GM18870 (cell line): Measurements from ENCODE around the gene UNC5A.

Experiments used
- ATAC-seq: cut with Tn5 transposase; IDR thresholded peaks from one replicate; pipeline ENCODE4 v1.9.1; 2021; ENCODE audit warnings: moderate library complexity; ENCODE audit not compliant: unreplicated experiment

The UNC5A gene

DNA sequence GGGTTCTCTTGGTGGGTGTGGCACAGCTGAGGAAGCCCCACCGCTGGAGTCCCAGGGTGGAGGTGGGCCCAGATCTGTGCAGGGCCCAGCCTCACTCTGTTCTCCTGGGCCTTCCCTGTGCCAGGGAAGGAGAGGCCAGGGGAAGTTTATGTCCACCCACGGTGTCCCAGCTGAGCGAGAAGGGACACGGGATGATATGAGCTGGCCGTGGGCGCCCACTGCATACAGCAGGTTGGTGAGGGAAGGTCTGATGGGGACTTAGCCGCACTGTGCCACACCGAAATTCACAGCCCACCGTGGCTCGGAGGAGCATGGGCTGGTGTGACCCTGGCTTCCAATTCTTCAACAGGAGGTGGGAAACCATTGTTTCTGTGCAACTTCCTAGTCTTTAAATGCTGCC lies 33.9 kb downstream of the UNC5A start:
- no peak for ATAC-seq

DNA sequence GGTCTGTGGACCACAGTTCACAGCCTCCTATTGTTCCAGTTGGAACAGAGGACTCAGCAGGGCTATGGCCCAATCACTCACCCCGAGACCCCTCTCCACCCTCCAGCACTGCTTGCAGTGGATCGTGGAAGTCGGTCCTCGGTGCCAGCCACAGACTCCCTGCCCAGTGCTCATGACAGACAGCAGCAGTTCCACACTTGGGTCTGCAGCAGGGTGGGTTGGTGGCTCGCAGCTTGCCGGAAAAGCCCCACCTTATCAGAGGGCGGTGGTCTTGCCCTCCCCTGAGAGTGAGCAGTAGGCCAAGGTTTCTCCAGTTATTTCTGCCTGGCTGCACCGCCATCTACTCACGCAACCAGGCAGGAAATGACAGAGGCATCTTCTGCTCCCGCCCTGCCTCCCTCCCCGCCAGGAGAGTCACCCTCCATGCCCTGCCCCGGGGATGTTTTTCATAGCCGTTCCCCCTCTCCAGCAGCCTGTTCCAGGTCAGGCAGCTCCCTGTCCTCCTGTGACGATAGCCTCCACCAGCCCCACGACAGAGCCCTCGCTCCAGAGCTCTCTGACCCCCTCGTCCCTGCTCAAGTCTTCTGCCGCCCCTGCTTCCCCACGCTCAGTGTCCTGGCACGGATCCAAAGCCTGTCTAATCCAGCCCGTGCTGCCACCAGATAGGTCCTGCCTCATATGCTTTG lies 34.5 kb downstream of the UNC5A start:
- ATAC-seq = no peak

DNA sequence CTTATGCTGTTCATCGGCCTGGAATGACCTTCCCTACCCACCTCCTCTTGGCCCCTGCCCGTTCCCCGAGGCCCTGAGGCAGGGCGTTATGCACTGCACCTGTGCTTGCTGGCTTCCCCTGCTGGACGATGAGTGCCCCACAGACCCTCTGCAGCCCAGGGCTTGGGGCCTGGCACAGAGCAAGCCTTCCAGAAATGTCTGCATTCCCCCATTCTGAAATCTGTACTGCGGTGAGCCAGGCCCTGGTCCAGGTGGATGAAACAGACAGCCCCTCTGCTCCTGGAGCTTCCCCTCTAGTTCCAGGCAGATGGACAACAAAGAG lies 35.0 kb downstream of the UNC5A start:
- ATAC-seq = no peak

DNA sequence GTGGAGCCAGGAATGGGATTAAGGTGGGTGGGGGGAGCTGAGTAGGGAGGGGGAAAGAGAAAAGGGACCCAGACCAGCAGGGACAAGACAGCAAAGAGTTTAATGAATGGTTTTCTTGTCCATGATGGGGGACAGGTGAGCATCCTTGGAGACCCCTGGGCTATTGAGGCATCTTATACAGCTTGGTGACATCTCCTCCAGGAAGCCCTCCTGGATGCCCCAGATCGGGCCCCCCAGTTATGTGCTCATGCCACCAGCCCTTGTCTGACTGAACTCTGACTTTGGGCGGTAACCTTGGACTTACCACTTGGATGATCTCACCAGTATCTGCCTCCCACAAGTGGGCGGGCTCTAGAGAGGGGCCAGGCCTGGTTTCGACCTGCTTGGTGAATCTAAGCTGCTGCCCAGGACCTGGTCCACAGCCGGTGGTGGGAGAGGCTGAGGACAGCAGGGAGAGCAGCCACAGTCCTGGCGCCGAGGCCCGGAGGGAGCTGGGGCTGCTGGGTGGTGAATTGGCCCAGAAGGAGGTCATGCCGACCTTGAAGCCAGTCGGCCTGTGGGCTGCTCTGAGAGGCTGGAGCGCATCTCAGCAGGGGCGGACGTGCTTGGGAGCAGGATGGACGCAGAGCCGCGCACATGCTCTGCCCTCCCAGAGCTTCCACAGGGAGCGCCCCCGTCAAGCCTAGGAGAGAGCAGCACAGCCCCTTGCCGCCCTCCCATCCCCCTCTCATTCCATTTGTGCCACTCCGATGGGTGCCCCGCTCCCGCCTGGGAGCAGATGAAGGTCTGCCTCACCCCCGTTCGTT lies 36.2 kb downstream of the UNC5A start:
- ATAC-seq = no peak

DNA sequence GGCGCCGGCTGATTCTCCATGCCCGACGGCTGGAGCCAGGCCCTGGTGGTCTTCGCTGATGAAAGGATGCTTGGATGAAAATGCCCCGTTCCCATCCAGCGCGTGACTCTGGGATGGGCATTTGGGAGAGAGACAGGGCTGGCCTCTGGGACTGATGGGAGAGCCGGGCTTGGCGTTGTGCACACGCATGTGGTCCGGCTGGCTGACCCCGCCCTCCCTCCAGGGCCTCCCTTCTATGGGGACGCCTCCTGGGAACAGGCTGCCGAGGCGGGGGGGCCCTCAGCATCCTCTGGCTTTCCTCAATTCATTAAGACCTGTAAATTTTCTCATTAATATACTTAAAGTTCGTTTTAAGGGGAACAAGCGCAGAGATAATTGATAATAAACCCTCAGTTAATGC lies 36.8 kb downstream of the UNC5A start:
- ATAC-seq = no peak

DNA sequence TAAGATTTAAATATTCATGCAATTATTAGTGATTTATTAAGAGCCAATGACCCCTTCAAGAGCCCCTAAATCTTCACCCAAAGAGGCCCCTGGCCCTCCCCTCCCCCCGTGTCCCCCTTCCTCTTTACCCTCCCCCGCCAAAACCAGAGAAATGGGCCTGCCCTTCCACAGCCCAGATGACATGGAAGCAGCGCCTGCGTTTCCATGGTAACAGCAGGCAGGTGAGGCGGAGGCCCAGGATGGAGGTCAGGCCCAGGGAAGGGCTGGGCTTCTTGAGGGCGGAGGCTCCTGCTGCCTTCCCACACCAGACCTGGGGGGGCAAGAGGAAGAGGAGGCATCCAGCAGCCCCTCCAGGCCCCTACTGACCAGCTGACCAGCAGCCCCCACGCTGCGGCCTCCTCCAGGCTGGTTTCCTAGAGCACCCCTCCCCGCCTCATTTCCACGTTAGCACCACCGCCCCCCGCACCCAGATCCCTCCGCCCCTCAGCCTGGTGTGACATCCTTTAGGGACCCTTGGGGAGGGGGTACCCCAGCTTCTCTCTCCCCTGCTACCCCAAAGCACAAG lies 37.4 kb downstream of the UNC5A start:
- ATAC-seq = no peak

DNA sequence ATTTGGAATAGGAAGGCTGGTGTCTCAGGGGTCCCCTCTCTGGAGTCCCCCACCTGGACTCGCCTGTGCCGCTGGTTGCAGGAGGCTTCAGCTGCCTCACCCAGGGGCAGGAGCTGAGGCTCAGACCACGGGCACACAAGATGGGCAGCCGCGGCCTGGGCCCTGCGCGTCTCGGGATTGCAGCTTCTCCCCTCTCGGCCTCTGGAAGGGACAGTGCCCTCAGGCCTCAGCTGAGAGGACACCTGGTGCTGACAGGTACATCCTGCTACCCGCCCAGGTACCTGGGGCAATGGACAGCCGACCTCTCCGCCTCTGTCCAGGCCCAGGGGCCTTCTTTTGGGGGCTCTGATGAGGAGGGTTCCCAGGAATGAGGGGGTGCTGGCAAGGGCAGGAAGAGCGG lies 38.3 kb downstream of the UNC5A start:
- no peak for ATAC-seq

DNA sequence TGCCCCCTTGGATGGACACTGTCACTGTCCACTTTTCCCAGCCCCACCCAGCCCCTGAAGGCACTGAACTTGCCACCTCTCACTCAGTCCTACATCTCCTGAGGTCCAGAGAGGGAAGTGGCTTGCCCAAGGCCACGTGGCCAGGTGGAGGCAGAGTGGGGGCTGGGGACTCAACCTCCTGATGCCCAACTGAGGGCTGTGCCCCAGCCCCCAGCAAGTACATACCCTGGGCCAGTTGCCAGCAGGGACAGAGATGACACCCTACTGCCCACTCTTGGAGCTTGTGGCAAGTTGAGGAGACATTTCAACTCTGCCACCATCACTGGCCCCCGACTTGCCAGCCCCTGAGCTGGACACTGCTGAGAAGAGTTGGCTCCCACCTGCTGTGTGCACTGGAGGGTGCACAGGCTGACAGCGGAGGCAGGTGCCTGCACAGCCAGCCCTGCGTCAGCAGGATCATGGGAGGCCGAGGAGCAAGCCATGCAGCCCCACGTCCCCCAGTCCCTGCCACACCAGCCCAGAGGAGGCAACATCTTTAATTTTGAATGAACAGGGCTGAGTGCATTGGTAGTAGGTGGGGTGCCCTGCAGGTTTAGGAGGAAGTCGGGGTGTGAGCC lies 39.4 kb downstream of the UNC5A start:
- ATAC-seq = no peak

DNA sequence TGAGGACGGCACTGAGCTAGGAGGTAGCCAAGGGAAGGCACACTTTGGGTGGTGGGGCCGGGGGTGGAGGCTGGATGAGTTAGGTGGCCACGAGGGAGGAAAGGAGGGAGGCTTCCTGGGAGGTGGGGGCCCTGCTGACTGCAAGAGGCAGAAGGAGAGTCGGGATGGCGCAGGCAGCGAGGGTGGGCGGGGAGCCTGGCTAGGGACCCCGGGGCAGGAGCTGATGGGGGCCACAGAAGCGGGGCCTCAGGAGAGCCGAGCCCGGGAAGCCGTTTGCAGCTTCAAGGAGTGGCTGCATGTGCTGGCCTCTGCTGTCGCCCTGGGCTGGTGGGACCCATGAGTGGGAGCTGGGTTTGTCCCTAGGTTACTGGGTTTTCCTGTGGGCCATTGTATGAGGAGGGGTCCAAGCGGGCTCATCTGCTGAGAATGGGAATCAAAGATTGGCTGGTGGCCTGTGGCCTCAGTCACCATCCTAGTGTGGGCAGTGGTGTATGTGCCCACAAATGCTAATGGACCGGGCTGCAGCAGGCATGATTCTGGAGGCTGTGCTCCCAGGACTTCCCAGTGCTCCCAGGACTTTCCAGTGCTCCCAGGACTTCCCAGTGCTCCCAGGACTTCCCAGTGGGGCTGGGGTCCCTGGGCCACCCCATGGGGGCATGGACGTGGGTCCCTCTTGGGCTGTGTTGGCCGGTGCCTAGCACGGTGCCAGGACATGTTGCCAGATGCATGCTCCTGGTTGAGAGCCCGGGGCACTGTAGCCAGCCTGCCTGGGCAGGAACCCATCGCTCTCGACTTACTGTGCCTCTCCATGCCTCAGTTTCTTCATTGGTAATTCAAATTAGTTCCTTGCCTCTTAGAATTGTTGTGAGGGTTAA lies 40.2 kb downstream of the UNC5A start:
- no peak for ATAC-seq

DNA sequence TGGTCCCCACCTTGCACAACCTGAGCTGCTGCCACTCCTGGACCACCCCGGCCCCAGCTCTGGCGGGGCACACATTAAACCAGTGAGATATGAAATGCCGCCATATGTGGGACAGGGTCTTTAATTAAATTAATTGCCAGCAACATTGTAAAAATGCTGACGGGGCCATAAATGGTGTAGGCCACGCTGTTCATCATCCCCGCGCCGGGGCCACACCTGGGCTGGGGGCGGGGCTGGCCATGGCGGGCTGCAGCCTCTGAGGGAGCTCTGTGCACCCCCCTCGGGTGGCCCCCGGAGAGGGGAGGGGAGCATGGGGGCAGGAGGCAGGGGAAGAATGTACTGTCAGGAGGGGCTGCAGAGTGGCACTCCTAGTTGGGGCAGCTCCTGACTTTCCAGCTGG lies 41.0 kb downstream of the UNC5A start:
- ATAC-seq = no peak

DNA sequence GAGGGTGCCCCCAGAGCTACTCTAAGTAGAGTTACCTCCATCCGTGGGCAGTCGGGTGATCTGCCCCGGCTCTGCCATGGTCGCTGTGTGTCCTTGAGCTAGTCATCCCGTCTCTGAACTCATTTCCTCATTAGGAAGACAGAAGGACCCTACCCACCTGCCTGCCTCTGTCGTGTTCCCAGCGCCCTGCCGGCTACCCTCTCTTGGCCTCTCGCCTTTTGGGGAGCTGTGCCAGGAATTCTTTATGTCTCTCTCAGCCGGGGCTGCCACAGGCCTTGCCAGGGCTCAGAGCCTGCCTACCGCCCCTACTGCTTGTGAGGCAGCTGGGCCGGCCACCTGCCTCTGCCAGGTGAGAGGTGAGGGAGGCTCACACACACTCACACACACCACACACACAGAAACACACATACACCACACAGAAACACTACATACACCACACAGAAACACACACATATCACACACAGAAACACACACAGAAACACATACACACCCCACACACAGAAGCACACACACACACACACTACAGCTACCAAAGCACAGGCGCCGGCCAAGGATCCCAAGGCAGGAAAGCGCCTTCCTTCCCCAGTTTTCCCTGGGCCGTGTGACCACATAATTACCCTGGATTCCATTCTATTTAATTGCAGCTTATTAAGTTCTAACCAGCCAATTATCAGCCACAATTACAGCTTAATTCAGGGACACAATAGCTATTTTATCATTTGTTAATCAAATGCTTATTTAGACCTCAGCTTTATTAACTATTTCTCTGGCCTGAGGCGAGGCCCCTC lies 41.7 kb downstream of the UNC5A start:
- no peak for ATAC-seq

DNA sequence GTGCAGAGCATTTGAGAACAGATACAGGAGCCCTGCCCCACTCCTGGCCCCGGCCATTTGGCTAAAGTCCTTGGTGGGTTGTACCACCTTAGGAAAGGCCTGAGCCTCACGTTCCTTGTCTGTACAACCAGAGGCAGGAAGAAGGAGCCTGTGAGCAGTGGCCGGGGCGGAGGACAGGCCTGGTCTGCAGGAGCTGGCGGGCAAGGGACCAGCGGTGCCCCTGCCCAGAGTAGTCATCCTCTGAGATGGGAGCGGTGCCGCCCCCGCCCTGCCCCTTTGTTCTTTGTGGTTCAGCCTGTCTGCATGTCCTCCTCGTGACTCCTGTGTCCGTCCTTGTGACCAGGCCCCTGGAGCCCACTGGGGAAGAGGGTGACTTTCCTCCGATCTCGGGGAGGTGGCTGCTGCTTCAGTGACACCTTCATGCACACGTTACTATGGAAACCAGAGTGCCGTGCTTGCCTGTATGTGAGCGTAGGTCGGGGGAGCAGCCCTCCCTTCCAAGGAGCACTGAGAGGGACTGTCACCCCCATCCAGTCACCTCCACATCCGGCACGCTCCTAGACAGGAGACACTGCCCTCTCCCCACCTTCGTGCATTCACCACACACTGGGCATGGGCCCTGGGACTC lies 42.9 kb downstream of the UNC5A start:
- ATAC-seq = no peak

DNA sequence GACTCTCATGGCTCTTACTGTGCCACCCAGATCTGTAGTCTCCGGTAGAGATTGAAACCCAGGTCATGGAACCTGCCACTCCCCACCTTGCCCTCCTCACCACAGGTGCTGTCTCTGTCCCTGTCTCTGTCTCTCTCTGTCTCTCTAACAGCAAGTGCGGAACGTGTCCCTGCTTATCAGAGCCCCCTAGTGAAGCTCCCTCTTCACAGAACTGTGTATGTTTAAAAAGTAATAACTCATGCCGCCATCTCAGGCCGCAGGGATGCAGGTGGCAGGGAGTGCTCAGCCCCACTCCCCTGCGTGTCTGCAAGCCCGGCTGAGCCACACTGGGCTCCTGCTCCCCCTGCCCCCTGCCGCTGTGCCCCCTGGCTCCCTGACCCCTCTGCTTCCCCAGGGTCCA lies 43.8 kb downstream of the UNC5A start:
- no peak for ATAC-seq

DNA sequence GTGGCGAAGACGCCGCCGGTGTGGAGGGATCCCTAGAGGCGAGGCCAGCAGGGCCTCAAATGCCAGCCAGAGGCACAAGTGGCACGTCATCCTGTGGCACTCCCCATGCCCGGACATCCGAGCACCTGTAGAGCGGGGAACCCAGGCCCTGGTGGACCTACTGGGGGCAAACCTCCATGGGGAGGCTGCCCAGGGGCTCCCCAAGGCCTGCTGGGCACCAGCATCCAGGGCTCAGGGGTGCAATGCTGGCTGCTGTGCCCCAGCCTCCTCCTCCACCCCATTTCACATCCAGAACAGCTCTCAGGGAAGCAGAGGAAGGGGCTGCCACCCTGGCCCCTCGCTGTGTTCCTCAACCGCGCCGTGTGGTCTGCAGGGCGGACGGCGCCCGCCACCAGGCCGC lies 45.2 kb downstream of the UNC5A start:
- no peak for ATAC-seq

DNA sequence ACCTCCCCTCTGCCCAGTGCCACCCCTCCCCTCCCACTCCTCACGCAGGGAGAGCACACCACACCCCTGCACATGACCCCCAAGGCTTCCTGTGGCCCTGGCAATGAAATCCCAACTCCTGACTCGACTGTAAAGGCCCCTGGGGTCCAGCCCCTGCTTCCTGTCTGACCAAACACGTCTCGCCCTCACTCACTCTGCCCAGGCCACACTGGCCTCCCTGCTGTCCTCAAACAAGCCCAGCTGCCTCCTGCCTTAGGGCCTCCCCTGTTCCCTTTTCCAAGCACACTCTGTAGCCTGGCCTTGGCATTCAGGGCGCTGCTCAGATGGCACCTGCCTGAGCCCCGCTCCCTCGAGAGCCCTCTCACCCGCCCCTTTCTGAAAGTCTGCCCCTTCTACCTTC lies 46.4 kb downstream of the UNC5A start:
- ATAC-seq = no peak

DNA sequence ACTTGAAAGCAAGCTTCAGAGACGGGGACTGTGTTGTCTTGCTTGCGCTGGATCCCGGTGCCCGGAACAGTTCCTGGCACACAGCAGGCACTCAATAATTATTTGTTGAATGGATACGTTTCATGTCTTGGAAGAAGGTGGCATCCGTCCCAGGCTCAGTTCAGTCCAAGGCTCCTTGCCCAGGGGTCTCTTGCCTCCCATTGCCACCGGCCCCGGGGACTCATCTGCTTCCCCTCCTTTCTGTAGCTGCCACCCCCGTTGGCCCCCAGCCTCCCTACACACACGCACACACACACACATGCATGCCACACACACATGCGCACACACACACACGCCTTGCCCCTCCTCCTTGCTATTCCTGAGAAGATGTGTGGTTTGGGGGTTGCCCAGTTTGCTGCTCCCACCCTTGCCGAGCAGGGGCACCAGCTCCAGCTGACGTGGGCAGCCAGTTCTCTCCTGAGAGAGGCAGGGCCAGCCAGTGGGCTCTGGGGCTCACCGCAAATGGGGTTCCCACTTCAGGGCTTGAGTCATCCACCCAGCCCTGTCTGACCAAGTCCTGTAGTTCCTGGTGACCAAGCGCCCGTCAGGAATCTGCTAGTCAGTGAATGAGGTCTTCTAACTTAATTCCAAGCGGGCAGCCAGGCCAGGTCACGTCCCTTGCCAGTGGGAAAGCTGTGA lies 47.0 kb downstream of the UNC5A start:
- ATAC-seq = no peak

DNA sequence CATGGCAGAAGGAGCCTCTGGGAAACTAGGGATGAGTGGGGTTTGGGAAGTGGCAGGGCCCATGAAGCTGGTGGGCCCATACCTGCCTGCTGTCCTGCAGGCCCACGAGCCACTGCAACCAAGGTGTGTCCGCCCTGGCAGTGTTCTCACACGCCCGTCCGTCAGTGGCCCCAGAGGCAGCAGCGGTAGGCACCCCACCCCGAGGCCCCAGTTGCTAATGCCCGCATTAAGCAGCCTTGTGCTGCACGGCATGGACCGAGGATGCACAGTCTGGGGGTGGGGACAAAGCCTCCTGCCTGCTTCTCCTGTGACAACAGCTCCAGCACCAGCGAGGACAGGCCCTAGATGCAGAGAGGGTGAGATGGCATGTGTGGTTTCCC lies 47.5 kb downstream of the UNC5A start:
- ATAC-seq = no peak

DNA sequence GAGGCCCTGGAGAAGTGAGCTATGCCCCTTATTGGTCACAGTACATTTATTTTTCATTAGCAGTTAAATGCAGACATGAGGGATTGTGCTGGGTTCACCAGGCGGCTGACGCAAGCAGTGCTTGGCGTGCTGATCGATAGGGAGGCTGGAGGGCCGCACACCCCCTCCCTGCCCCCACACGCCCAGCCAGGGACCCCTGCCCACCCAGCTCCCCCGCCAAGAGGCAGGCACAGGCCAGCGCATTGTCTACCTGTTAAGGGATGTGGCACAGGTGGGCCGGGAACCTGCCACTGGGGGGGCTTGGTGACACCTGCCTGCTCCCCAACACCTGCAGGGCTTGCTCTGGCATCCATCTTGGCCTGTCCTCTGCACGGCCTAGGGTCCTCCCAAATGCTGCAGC lies 49.6 kb downstream of the UNC5A start:
- ATAC-seq = no peak

DNA sequence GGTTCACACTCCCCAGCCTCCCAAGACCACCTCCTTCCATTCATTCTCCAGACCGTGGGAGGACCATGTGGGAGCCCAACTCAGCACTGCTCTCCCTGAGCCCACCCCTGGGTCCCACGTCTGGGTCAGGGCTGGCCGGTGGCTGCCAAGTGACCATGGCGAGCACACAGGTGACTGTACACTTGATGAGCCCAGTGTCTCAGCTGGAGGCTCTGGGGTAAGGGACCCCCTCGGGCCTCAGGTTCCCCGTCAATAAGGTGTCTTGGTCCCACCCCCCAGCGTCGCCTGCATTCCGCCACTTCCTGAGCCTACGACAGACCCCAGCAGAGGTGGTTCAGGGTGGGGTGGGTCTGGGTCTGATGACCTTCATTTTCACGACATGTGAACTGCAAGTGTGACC lies 50.0 kb downstream of the UNC5A start:
- ATAC-seq = no peak
